GM13976 (cell line): ENCODE data around the gene RTEL1.

Experiments used
- DNase-seq: peaks from one replicate; pipeline ENCODE4 v3.0.0; 2012; ENCODE audit warnings: low spot score
- CTCF ChIP-seq: IDR thresholded peaks from 2 replicates; pipeline ENCODE4 v1.5.1; 2012; ENCODE audit warnings: borderline replicate concordance, mild to moderate bottlenecking; ENCODE audit not compliant: insufficient read depth; ENCODE audit errors: extremely low read depth, missing control alignments, control extremely low read depth
- in situ Hi-C: fragments of 300-500 bp; cut with MboI; formaldehyde crosslinking; loops from one replicate; pipeline ENCODE4 v1.12.0; 2022; ENCODE audit warnings: low sequenced_read_pairs, mixed read lengths, inconsistent platforms; ENCODE audit not compliant: unreplicated experiment

RTEL1 gene

GRCh38 chr20:63686094-63686491 lies 28.0 kb downstream of the RTEL1 start:
- in situ Hi-C loops, result no loop called here
- DNase-seq, result no peak
- no peak for TF ChIP-seq CTCF

GRCh38 chr20:63686492-63687321 lies 28.6 kb downstream of the RTEL1 start:
- in situ Hi-C loops, result no loop called here
- DNase-seq, result peak; percentile 67
- no peak for TF ChIP-seq CTCF

- no peak for TF ChIP-seq CTCF
- in situ Hi-C loops, result no loop called here
Measured at GRCh38 chr20:63687419-63688178, 29.5 kb downstream of the RTEL1 start.

GRCh38 chr20:63688228-63689045 lies 30.3 kb downstream of the RTEL1 start:
- in situ Hi-C loops, result no loop called here
- TF ChIP-seq CTCF, result no peak
- DNase-seq, result no peak

More at GRCh38 chr20:63687419-63688178, 29.5 kb downstream of the RTEL1 start:
- no peak for DNase-seq

- DNase-seq, result no peak
- in situ Hi-C loops, result no loop called here
Measured at GRCh38 chr20:63689046-63690002, 31.2 kb downstream of the RTEL1 start.

More at GRCh38 chr20:63689046-63690002, 31.2 kb downstream of the RTEL1 start:
- no peak for TF ChIP-seq CTCF
